GM21360 (cell line): Measurements from ENCODE around the gene DEFB113.

Experiments used
- ATAC-seq: cut with Tn5 transposase; IDR thresholded peaks from one replicate; pipeline ENCODE4 v1.9.1; 2021; ENCODE audit warnings: mild to moderate bottlenecking, moderate library complexity; ENCODE audit not compliant: unreplicated experiment

DEFB113 gene

GRCh38 chr6:49937017-49937416 lies 32.4 kb downstream of the DEFB113 start:
- ATAC-seq: no peak

- ATAC-seq: no peak
These were observed 34.0 kb downstream of the DEFB113 start for GRCh38 chr6:49935387-49935786.

- ATAC-seq: no peak
These were observed 34.7 kb downstream of the DEFB113 start for GRCh38 chr6:49934770-49935169.

GRCh38 chr6:49933526-49933925 lies 35.9 kb downstream of the DEFB113 start:
- ATAC-seq: no peak

GRCh38 chr6:49929340-49929739 lies 40.1 kb downstream of the DEFB113 start:
- no peak for ATAC-seq

GRCh38 chr6:49923826-49924225 lies 45.6 kb downstream of the DEFB113 start:
- no peak for ATAC-seq

GRCh38 chr6:49919935-49920644 lies 49.3 kb downstream of the DEFB113 start:
- ATAC-seq: no peak

GRCh38 chr6:49919261-49919660 lies 50.2 kb downstream of the DEFB113 start:
- ATAC-seq: no peak

GRCh38 chr6:49918787-49919186 lies 50.6 kb downstream of the DEFB113 start:
- ATAC-seq: no peak
